GM12873 (cell line): ENCODE results near the gene TNPO2.

Experiments used
- TF ChIP-seq, protein P1 (sequence below): IDR thresholded peaks from 2 replicates; pipeline ENCODE4 v1.5.1; 2012; ENCODE audit warnings: low read depth, mild to moderate bottlenecking, moderate library complexity, low read length, control low read depth; ENCODE audit not compliant: insufficient read depth; ENCODE audit errors: missing control alignments

TNPO2 gene

DNA sequence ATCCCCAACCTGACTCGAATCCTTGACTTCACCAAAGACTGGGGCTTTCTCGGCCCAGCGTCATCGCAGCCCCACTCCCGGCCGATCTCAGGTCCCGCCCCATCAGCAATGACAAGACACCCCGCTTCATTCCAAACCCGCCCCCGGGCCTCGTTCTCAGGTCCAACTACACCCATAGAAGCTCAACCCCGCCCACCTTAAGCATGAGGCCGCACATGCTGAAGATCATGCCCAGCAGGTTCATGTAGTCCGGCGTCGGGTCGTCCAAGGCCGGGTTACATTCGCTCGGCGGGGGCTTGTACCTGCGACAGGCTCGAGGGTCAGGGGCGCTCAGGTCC lies 54.8 kb downstream of the TNPO2 start:
- TF ChIP-seq, protein P1, sequence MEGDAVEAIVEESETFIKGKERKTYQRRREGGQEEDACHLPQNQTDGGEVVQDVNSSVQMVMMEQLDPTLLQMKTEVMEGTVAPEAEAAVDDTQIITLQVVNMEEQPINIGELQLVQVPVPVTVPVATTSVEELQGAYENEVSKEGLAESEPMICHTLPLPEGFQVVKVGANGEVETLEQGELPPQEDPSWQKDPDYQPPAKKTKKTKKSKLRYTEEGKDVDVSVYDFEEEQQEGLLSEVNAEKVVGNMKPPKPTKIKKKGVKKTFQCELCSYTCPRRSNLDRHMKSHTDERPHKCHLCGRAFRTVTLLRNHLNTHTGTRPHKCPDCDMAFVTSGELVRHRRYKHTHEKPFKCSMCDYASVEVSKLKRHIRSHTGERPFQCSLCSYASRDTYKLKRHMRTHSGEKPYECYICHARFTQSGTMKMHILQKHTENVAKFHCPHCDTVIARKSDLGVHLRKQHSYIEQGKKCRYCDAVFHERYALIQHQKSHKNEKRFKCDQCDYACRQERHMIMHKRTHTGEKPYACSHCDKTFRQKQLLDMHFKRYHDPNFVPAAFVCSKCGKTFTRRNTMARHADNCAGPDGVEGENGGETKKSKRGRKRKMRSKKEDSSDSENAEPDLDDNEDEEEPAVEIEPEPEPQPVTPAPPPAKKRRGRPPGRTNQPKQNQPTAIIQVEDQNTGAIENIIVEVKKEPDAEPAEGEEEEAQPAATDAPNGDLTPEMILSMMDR, result no peak

DNA sequence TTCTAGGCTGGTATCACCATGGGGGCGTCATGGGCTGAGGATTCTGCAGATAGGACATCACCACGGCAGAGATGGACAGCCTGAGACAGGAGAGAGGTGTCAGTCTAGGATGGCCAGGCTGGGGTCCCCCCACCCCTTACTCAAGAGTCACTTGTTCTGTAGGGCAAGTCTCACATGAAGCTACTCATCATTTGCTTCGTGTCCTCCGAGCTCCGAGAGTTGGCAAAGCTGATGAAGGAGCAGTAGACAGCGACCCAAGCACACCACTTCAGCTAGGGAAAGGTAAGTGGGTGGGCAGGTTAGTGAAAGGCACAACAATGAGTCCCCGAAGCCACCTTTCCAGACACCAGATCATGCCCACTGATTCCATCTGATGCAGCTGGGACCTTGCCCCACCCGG lies 55.4 kb downstream of the TNPO2 start:
- TF ChIP-seq, protein P1, result no peak

DNA sequence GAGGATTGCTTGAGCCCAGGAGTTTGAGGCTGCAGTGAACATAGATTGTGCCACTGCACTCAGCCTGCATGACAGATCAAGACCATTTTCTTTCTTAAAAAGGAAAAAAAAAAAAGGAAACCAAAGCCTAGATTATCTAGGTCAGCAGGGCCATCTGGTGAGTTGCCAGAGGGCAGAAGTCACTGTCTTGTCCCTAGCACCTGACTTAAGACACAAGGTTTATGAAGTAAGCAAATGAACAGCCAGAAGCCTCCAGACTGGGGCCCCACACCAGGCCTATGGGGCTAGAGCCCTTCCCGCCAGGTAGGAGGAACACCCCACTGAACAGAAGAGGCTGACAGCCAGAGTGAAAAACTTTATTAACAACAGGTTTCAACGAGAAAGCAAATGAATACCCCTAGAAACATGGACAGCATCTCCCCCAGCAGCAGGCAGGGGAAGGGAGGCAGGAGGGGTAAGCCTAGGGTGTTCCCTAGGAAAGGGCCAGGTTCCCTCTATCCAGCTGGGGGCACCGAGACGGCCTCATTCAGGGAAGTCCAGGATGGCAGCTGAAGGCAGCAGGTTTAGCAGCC lies 55.9 kb downstream of the TNPO2 start:
- TF ChIP-seq, protein P1, result no peak

DNA sequence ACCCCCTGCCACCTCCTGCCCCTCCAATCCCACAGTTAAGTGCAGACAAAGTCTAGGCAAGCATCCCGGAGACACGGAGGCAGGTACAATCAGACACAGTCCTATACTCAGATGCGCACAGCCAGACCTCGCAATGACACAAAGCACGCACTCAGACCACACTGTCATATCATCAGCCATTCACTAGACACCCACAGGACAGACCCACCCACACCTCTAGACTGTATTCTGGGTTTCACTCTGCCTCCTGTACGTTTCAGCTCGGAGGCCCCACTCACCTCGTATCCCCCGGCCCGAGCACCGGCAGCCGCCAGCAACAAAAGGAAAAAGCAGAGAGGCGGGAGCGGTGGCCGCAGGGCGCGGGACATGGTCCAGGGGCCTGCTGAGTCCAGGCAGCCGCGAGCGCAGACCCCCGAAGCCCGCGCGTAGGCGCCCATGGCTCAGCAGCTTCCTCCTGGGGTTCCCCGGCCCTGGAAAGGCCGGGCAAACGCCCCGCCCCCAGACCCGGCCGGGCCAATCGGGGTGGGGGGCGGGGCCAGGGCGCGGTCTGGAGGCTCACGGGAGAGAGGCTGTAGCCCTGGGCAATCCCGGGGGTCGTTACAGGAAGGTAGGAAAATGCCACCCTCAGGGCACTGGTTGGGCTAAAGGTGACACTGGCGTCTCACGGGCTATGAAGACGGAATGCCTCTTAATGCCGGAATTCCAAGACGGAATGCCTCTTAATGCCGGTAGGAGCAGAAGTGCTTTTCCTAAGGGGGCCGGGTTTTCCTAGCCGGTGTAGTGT lies 57.3 kb downstream of the TNPO2 start, which contains the start of the genes MAN2B1 and WDR83:
Gene MAN2B1 (minus strand): TSS at position 478 of the 784 bp plus-strand sequence. CDS start 41 bp downstream, at position 437.
Gene WDR83 (plus strand): TSS at position 543 of the 784 bp plus-strand sequence. CDS start 2,984 bp downstream, outside the sequence.
- TF ChIP-seq, protein P1, result no peak

DNA sequence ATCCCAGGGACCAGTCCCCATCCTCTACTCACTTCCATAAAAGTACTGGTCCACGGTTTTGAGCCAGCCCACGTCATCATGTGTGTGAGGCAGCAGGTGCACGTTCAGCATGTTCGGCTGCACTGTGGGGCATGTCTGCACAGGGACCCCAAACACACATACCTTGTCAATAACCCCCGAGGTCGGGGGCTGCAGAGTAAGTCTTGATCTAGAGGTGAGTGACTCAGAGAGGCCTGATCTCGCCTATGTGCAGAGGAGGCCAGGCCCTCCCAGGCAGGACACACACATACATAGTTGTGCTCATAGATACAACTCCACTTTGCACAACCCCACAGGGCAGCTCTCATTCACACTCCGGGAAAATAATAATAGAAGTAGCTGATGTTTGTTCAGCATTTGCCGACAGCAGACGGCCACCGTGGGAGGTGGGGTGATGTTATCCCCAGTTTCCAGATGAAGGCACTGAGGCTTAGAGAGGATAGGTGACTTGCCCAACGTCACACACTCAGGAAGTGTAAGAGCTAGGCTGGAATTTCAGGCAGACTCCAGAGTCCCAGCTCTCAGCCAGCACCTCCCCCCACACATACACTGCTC lies 58.0 kb downstream of the TNPO2 start:
- TF ChIP-seq, protein P1, result no peak

DNA sequence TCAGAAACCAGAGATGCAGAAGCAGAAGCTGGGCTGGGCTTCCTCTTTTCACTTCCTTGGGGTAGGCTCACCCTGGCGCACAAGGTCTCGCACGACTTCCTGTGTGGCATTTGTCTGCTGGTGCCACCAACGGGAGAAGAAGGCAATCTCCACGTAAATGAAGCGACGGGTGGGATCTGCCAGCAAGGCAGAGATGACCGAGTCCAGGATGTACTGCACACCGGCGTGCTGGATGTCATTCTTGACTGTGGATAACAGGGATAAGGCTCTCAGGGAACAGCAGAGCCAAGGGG lies 58.5 kb downstream of the TNPO2 start:
- TF ChIP-seq, protein P1, result no peak
